SK-N-SH treated with all-trans-retinoic acid at 6 μM for 48 hours (cell line): ENCODE measurements around the gene KCNIP4.

Experiments used
- ARNTL ChIP-seq: fragments of 450-650 bp; formaldehyde crosslinking; IDR thresholded peaks from 2 replicates; pipeline ENCODE4 v1.5.0; 2020; ENCODE audit warnings: low read depth, mild to moderate bottlenecking, moderate library complexity, borderline replicate concordance
- CREB5 ChIP-seq: fragments of 250-450 bp; sonication (Bioruptor Pico); IDR thresholded peaks from 2 replicates; pipeline ENCODE4 v1.5.1; 2020; ENCODE audit warnings: low read depth, mild to moderate bottlenecking, moderate library complexity
- OSR1 ChIP-seq: fragments of 250-450 bp; sonication (Bioruptor Pico); IDR thresholded peaks from 2 replicates; pipeline ENCODE4 v1.8.0; 2022; ENCODE audit warnings: moderate library complexity, mild to moderate bottlenecking, inconsistent platforms
- PATZ1 ChIP-seq: fragments of 250-450 bp; sonication (Bioruptor Pico); IDR thresholded peaks from 2 replicates; pipeline ENCODE4 v1.8.0; 2020; ENCODE audit warnings: mild to moderate bottlenecking, moderate library complexity, borderline replicate concordance
- PPARA ChIP-seq: fragments of 250-450 bp; sonication (Bioruptor Pico); IDR thresholded peaks from 2 replicates; pipeline ENCODE4 v1.5.0; 2020; ENCODE audit warnings: mild to moderate bottlenecking, borderline replicate concordance
- SNAI2 ChIP-seq: fragments of 250-450 bp; sonication (Bioruptor Pico); IDR thresholded peaks from 2 replicates; pipeline ENCODE4 v1.5.0; 2020; ENCODE audit warnings: mild to moderate bottlenecking, moderate library complexity
- TCF4 ChIP-seq: fragments of 250-450 bp; sonication (Bioruptor Pico); IDR thresholded peaks from 2 replicates; pipeline ENCODE4 v1.8.0; 2021; ENCODE audit warnings: mild to moderate bottlenecking, moderate library complexity, borderline replicate concordance
- ZFP30 ChIP-seq: fragments of 450-650 bp; formaldehyde crosslinking; IDR thresholded peaks from 2 replicates; pipeline ENCODE4 v1.5.0; 2022; ENCODE audit warnings: mild to moderate bottlenecking, moderate library complexity
- ZNF565 ChIP-seq: fragments of 450-650 bp; formaldehyde crosslinking; conservative IDR thresholded peaks from 2 replicates; pipeline ENCODE4 v1.5.0; 2020; ENCODE audit warnings: low read depth, mild to moderate bottlenecking, moderate library complexity
- ZNF70 ChIP-seq: fragments of 450-650 bp; formaldehyde crosslinking; IDR thresholded peaks from 2 replicates; pipeline ENCODE4 v1.5.0; 2020; ENCODE audit warnings: mild to moderate bottlenecking, moderate library complexity

GRCh38 chr4:20954541-20954940 lies 994.0 kb downstream of the KCNIP4 start:
- no peak for TF ChIP-seq SNAI2 (CRISPR knock-in tag)
- no peak for TF ChIP-seq PATZ1 (CRISPR knock-in tag)
- no peak for TF ChIP-seq CREB5 (CRISPR knock-in tag)
- TF ChIP-seq ARNTL (CRISPR knock-in tag), result no peak
- no peak for TF ChIP-seq ZFP30
- TF ChIP-seq ZNF565 (CRISPR knock-in tag), result no peak
- no peak for TF ChIP-seq PPARA (CRISPR knock-in tag)
- TF ChIP-seq TCF4 (CRISPR knock-in tag), result peak; percentile 81
- TF ChIP-seq OSR1 (CRISPR knock-in tag), result no peak
- TF ChIP-seq ZNF70 (CRISPR knock-in tag), result no peak
